ENCODE results near the gene GHSR.

DNA sequence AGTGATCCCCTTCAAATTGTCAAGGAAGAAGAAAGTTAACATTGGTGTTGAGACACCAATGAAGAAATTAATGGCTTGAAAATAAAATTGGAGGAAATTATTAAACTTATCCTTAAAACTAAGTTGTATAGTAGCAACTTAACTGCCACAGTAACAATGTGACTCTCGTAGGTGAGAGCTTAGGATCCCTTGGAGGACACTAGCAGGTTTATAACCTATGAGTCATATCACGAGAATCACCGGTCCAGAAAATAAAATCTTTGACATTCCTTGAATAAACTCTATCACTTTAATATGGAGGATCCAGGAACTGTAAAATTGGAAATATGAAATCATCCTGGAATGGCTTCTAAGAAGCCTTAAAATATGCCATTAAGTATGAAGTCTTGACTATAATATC lies 2.1 kb downstream of the GHSR start:
- TF ChIP-seq, protein P1, sequence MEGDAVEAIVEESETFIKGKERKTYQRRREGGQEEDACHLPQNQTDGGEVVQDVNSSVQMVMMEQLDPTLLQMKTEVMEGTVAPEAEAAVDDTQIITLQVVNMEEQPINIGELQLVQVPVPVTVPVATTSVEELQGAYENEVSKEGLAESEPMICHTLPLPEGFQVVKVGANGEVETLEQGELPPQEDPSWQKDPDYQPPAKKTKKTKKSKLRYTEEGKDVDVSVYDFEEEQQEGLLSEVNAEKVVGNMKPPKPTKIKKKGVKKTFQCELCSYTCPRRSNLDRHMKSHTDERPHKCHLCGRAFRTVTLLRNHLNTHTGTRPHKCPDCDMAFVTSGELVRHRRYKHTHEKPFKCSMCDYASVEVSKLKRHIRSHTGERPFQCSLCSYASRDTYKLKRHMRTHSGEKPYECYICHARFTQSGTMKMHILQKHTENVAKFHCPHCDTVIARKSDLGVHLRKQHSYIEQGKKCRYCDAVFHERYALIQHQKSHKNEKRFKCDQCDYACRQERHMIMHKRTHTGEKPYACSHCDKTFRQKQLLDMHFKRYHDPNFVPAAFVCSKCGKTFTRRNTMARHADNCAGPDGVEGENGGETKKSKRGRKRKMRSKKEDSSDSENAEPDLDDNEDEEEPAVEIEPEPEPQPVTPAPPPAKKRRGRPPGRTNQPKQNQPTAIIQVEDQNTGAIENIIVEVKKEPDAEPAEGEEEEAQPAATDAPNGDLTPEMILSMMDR (IDR thresholded peaks at IDR 0.05 in 8 of 11, conservative IDR thresholded peaks at IDR 0.05 in 3 of 11): no peak
- no peak for TF ChIP-seq POLR2A (IDR thresholded peaks at IDR 0.05)
- TF ChIP-seq POLR2AphosphoS5 (IDR thresholded peaks at IDR 0.05): no peak
